K562 (cell line): Measurements from ENCODE around the gene JMJD1C. TPM values are rescaled to one million over a fixed set of nuclear protein-coding genes. Genes with fewer than 3 reads are reported as not detected.

ENCODE experiments used
- ATF1 ChIP-seq, 2 experiments: fragments of 450-650 bp in 1 of 2; IDR thresholded peaks; 2 replicates each; pipeline ENCODE4 v1.6.1; 2016; ENCODE audit warnings: missing compliant biosample characterization in 1 of 2, missing genetic modification characterization in 1 of 2
- CEBPG ChIP-seq, 3 experiments: fragments of 200-800 bp in 1 of 3; sonication (Bioruptor generic) in 1 of 3; sonication (generic) in 1 of 3; formaldehyde crosslinking in 1 of 3; IDR thresholded peaks in 2 of 3; conservative IDR thresholded peaks in 1 of 3; 2 replicates each; pipeline versions ENCODE4 v1.6.1 to v1.8.0; 2016 to 2022; ENCODE audit warnings: missing compliant biosample characterization in 2 of 3, missing genetic modification characterization in 2 of 3, mild to moderate bottlenecking in 1 of 3, missing genetic modification reagents in 1 of 3
- CREB5 ChIP-seq: fragments of 250-450 bp; sonication (Bioruptor Pico); IDR thresholded peaks from 2 replicates; pipeline ENCODE4 v1.5.0; 2020; ENCODE audit warnings: mild to moderate bottlenecking
- EGR1 ChIP-seq: fragments of 450-650 bp; conservative IDR thresholded peaks from 2 replicates; pipeline ENCODE4 v1.6.1; 2017; ENCODE audit warnings: mild to moderate bottlenecking
- ETV1 ChIP-seq: fragments of 450-650 bp; conservative IDR thresholded peaks from 2 replicates; pipeline ENCODE4 v1.6.1; 2016; ENCODE audit warnings: missing genetic modification characterization, control low read depth, low read depth, missing compliant biosample characterization
- FOXA3 ChIP-seq, 2 experiments: fragments of 450-650 bp in 1 of 2; sonication (generic) in 1 of 2; formaldehyde crosslinking; IDR thresholded peaks in 1 of 2; conservative IDR thresholded peaks in 1 of 2; 2 replicates each; pipeline versions ENCODE4 v1.4.0 to v1.8.0; 2020 to 2022; ENCODE audit warnings: mild to moderate bottlenecking in 2 of 2, missing genetic modification reagents in 1 of 2
- FOXJ3 ChIP-seq: sonication (generic); formaldehyde crosslinking; IDR thresholded peaks from 2 replicates; pipeline ENCODE4 v1.4.0; 2020; ENCODE audit warnings: mild to moderate bottlenecking, missing genetic modification reagents
- GATAD2A ChIP-seq: fragments of 450-650 bp; IDR thresholded peaks from 2 replicates; pipeline ENCODE4 v1.6.1; 2017
- HMG20B ChIP-seq: fragments of 250-450 bp; sonication (Bioruptor Pico); IDR thresholded peaks from 2 replicates; pipeline ENCODE4 v1.5.0; 2021; ENCODE audit warnings: mild to moderate bottlenecking
- HSF4 ChIP-seq: fragments of 250-450 bp; sonication (Bioruptor Pico); IDR thresholded peaks from 2 replicates; pipeline ENCODE4 v2.1.2; 2022; ENCODE audit warnings: mild to moderate bottlenecking, moderate library complexity, borderline replicate concordance
- MED1 ChIP-seq: sonication (generic); formaldehyde crosslinking; IDR thresholded peaks from 2 replicates; pipeline ENCODE4 v1.8.1; 2023; ENCODE audit warnings: missing genetic modification reagents, borderline replicate concordance
- MEIS2 ChIP-seq: fragments of 450-650 bp; IDR thresholded peaks from 2 replicates; pipeline ENCODE4 v1.6.1; 2014; ENCODE audit warnings: mild to moderate bottlenecking; ENCODE audit not compliant: partially characterized antibody
- NFIC ChIP-seq: fragments of 450-650 bp; IDR thresholded peaks from 2 replicates; pipeline ENCODE4 v1.6.1; 2017; ENCODE audit warnings: mild to moderate bottlenecking, inconsistent platforms
- RBFOX2 ChIP-seq: fragments of 200-400 bp; formaldehyde crosslinking; IDR thresholded peaks from 2 replicates; pipeline ENCODE4 v1.6.1; 2017; ENCODE audit warnings: low read depth, mild to moderate bottlenecking, low read length, moderate library complexity
- SMAD3 ChIP-seq: fragments of 450-650 bp; formaldehyde crosslinking; conservative IDR thresholded peaks from 2 replicates; pipeline ENCODE4 v1.4.0; 2020; ENCODE audit warnings: mild to moderate bottlenecking
- ZFX ChIP-seq: sonication (generic); formaldehyde crosslinking; IDR thresholded peaks from 2 replicates; pipeline ENCODE4 v1.8.0; 2022; ENCODE audit warnings: mild to moderate bottlenecking, missing genetic modification reagents, moderate library complexity
- ZNF124 ChIP-seq: sonication (generic); formaldehyde crosslinking; IDR thresholded peaks from 2 replicates; pipeline ENCODE4 v1.8.1; 2022; ENCODE audit warnings: missing genetic modification reagents
- ZNF174 ChIP-seq: fragments of 250-450 bp; sonication (Bioruptor Pico); IDR thresholded peaks from 2 replicates; pipeline ENCODE4 v1.4.0; 2020; ENCODE audit warnings: mild to moderate bottlenecking
- ZNF24 ChIP-seq: fragments of 450-650 bp; IDR thresholded peaks from 2 replicates; pipeline ENCODE4 v1.6.1; 2016
- ZNF384 ChIP-seq: IDR thresholded peaks from 2 replicates; pipeline ENCODE4 v1.6.1; 2012; ENCODE audit warnings: low read depth, low read length, improper control_type of control experiment
- polyA plus RNA-seq, 8 experiments: library from polyadenylated mRNA; depleted of rRNA in 4 of 8; stranded (reverse) in 5 of 8; unstranded in 3 of 8; fragments of >200 nt; fragmentation: Nextera tagmentation in 2 of 8; fragmentation: Illumina TruSeq in 1 of 8; extraction: Ambion mirVana in 2 of 8; extraction: Trizol in 1 of 8; gene quantifications; 2 replicates each; pipeline versions ENCODE4 v1.2.1 to v1.2.3, GENCODE V29; 2011 to 2014; ENCODE audit warnings: inconsistent platforms in 1 of 8, missing spikeins in 1 of 8
- total RNA-seq, 7 experiments: library from RNA; depleted of rRNA in 6 of 7; stranded (reverse); fragments of >200 nt in 6 of 7; fragmentation: Illumina TruSeq in 2 of 7; extraction: Trizol in 2 of 7; gene quantifications; 2 replicates each; pipeline versions ENCODE4 v1.2.1 to v1.2.3, GENCODE V29; 2011 to 2021; ENCODE audit warnings: low replicate concordance in 1 of 7
- TF ChIP-seq, protein P1 (sequence below): fragments of 200-800 bp; sonication (Bioruptor generic); IDR thresholded peaks from 2 replicates; pipeline ENCODE4 v1.6.1; 2017; ENCODE audit warnings: missing genetic modification characterization, missing compliant biosample characterization

JMJD1C gene
- total and polyA plus RNA-seq, 9 of the 15 experiments (the other 6 are each of a cell fraction or from before 2014, with no cell fraction given): 25.3 to 68.0 (median 47.2) TPM

- TF ChIP-seq FOXA3 (CRISPR knock-in tag; conservative IDR thresholded peaks at IDR 0.05 in 1 of 2, IDR thresholded peaks at IDR 0.05 in 1 of 2) (peak in 1 of 2 experiments; percentile 30; a peak in 1 of 4 replicates), CREB5 (CRISPR knock-in tag) (no peak), NFIC (peak; percentile 66), HMG20B (CRISPR knock-in tag) (no peak), ZNF24 (peak; percentile 82), CEBPG (CRISPR knock-in tag; IDR thresholded peaks at IDR 0.05) (no peak), CEBPG (tag; conservative IDR thresholded peaks at IDR 0.05 in 1 of 2, IDR thresholded peaks at IDR 0.05 in 1 of 2) (no peak), EGR1 (peak; percentile 87), MED1 (CRISPR knock-in tag) (peak; percentile 65; the same call in 1 of the 2 replicates), ZFX (peak; percentile 81), ZNF174 (no peak), SMAD3 (no peak), ETV1 (tag) (peak; percentile 79), FOXJ3 (CRISPR knock-in tag) (0 out of 2 replicates have a peak, but pooled peaks have one; percentile 24), GATAD2A (0 out of 2 replicates have a peak, but pooled peaks have one; percentile 15), ZNF384 (peak; percentile 22; the same call in 1 of the 2 replicates), MEIS2 (peak; percentile 28), ATF1 (CRISPR knock-in tag; IDR thresholded peaks at IDR 0.05) (no peak), ATF1 (tag; IDR thresholded peaks at IDR 0.05) (peak; percentile 65), HSF4 (CRISPR knock-in tag) (no peak), ZNF124 (0 out of 2 replicates have a peak, but pooled peaks have one; percentile 29), RBFOX2 (peak; percentile 92)
- TF ChIP-seq, protein P1, sequence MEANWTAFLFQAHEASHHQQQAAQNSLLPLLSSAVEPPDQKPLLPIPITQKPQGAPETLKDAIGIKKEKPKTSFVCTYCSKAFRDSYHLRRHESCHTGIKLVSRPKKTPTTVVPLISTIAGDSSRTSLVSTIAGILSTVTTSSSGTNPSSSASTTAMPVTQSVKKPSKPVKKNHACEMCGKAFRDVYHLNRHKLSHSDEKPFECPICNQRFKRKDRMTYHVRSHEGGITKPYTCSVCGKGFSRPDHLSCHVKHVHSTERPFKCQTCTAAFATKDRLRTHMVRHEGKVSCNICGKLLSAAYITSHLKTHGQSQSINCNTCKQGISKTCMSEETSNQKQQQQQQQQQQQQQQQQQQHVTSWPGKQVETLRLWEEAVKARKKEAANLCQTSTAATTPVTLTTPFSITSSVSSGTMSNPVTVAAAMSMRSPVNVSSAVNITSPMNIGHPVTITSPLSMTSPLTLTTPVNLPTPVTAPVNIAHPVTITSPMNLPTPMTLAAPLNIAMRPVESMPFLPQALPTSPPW (CRISPR knock-in tag): peak; percentile 89
Observed at GRCh38 chr10:63465293-63466143, at the start of gene JMJD1C (continued).
